ENCODE measurements around the gene USP37.

The USP37 gene

GRCh38 chr2:218432676-218433365 is 135.3 kb downstream of the USP37 start:
- no peak for TF ChIP-seq CTCF (IDR thresholded peaks at IDR 0.05; ENCODE audit: control extremely low read depth, extremely low read depth, low read depth, missing control alignments)
- POLR2A ChIA-PET = no interaction called here
- DNase-seq (ENCODE audit: extremely low spot score) = no peak
- CTCF ChIA-PET = interaction anchor here (1.0 kb wide), 1 partner anchor 76 kb away, joined by 3 read pairs; the partner anchor contains the start of gene CATIP

- no peak for TF ChIP-seq CTCF (IDR thresholded peaks at IDR 0.05; ENCODE audit: control extremely low read depth, extremely low read depth, low read depth, missing control alignments)
- ChIA-PET POLR2A (interaction anchor here (0.6 kb wide), 1 partner anchor 23 kb away, joined by 6 read pairs; no protein-coding TSS in a partner anchor), CTCF (interaction anchor here (1.3 kb wide), 1 partner anchor 9 kb away, joined by 3 read pairs; no protein-coding TSS in a partner anchor)
- peak; percentile 8 for DNase-seq (ENCODE audit: extremely low spot score)
Measured at GRCh38 chr2:218431878-218432277, 136.3 kb downstream of the USP37 start.

GRCh38 chr2:218430721-218431120 is 137.4 kb downstream of the USP37 start:
- peak; percentile 6 for DNase-seq (ENCODE audit: extremely low spot score)
- ChIA-PET CTCF (interaction anchor here (0.9 to 1.5 kb wide), 6 partner anchors 10 to 74 kb away, joined by 3 read pairs; no protein-coding TSS in a partner anchor), POLR2A (no interaction called here)
- no peak for TF ChIP-seq CTCF (IDR thresholded peaks at IDR 0.05; ENCODE audit: control extremely low read depth, extremely low read depth, low read depth, missing control alignments)

- POLR2A ChIA-PET = no interaction called here
- DNase-seq (ENCODE audit: extremely low spot score) = peak; percentile 14
- no peak for TF ChIP-seq CTCF (IDR thresholded peaks at IDR 0.05; ENCODE audit: control extremely low read depth, extremely low read depth, low read depth, missing control alignments)
- CTCF ChIA-PET = interaction anchor here (0.9 to 1.5 kb wide), 2 partner anchors 23 to 73 kb away, joined by 3 read pairs; no protein-coding TSS in a partner anchor
Measured at GRCh38 chr2:218429911-218430692, 138.0 kb downstream of the USP37 start.

GRCh38 chr2:218428846-218429558 is 139.1 kb downstream of the USP37 start:
- TF ChIP-seq CTCF (IDR thresholded peaks at IDR 0.05; ENCODE audit: control extremely low read depth, extremely low read depth, low read depth, missing control alignments) = no peak
- peak; percentile 16 for DNase-seq (ENCODE audit: extremely low spot score)
- POLR2A ChIA-PET = no interaction called here
- CTCF ChIA-PET = interaction anchor here (1.0 kb wide), 1 partner anchor 18 kb away, joined by 3 read pairs; no protein-coding TSS in a partner anchor

GRCh38 chr2:218427741-218428140 is 140.4 kb downstream of the USP37 start:
- CTCF ChIA-PET = interaction anchor here (1.0 to 1.5 kb wide), 2 partner anchors 10 to 52 kb away, joined by 3 read pairs; no protein-coding TSS in a partner anchor
- no peak for DNase-seq (ENCODE audit: extremely low spot score)
- POLR2A ChIA-PET = no interaction called here
- TF ChIP-seq CTCF (IDR thresholded peaks at IDR 0.05; ENCODE audit: control extremely low read depth, extremely low read depth, low read depth, missing control alignments) = no peak
